Muscle layer of duodenum (tissue), 2 donors: ENCODE results near the gene CCDC102B.

Experiments
- H3K27ac ChIP-seq: one replicate; pipeline ENCODE4 v1.7.0; 2013; ENCODE audit warnings: mild to moderate bottlenecking, low read length
- H3K27me3 ChIP-seq: one replicate; pipeline ENCODE4 v1.7.0; 2013; ENCODE audit warnings: low read depth, mild to moderate bottlenecking, control low read depth, low read length
- H3K36me3 ChIP-seq, 2 donors: one replicate each; pipeline ENCODE4 v1.7.0; 2013; ENCODE audit warnings: low read length in 2 of 2, control low read depth in 1 of 2, mild to moderate bottlenecking in 1 of 2; ENCODE audit not compliant: insufficient read depth in 2 of 2, control insufficient read depth in 1 of 2
- H3K4me1 ChIP-seq, 2 donors: one replicate each; pipeline ENCODE4 v1.7.0; 2013; ENCODE audit warnings: low read length in 2 of 2, mild to moderate bottlenecking in 2 of 2, control low read depth in 1 of 2, moderate library complexity in 1 of 2; ENCODE audit not compliant: insufficient read depth in 2 of 2, control insufficient read depth in 1 of 2
- H3K4me3 ChIP-seq, 2 donors: one replicate each; pipeline ENCODE4 v1.7.0; 2013; ENCODE audit warnings: low read length in 2 of 2, low read depth in 1 of 2, mild to moderate bottlenecking in 1 of 2
- H3K9me3 ChIP-seq, 2 donors: one replicate each; pipeline ENCODE4 v1.7.0; 2013; ENCODE audit warnings: low read length in 2 of 2, control low read depth in 1 of 2, mild to moderate bottlenecking in 1 of 2; ENCODE audit not compliant: control insufficient read depth in 1 of 2
- donor health status: healthy.

Gene CCDC102B

DNA sequence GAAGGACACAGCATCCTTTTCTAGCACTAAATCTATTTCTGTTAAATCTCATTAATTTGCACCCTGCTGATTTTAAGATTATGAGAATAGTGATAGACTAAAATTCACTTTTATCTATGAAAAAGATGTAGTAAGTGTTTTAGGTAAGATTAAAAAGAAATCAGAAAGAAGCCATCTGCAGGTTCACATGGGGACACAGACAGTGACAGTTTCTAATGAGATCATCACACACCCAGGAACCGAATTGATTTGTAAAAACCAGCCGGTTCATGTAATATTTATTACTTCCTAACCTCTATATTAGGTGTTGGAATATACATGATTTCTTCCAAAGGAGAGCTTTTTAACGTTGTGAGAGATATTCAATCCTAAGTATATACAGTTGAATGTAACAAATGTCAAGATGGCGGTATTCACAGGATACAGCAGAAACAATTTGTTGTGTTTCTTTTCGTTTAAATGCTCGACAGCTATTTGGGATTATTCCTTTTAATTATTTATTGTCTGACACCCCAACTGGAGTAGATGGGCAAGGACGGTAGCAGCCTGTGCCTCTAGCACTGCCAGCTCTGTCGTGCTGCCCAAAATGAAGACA lies 223.4 kb downstream of the CCDC102B start:
- Histone ChIP-seq H3K9me3 (no peaks in the 10 kb centered on the region), H3K27ac (no peak overlapping the region), H3K27me3 (no peaks in the 10 kb centered on the region), H3K4me1 (no peaks in the 10 kb centered on the region), H3K4me3 (no peak overlapping the region), H3K36me3 (no peaks in the 10 kb centered on the region)

- H3K27ac ChIP-seq, result no peak overlapping the region
- no peaks in the 10 kb centered on the region for H3K27me3 ChIP-seq
- no peaks in the 10 kb centered on the region for H3K36me3 ChIP-seq
- H3K4me1 ChIP-seq, result no peaks in the 10 kb centered on the region
- no peaks in the 10 kb centered on the region for H3K9me3 ChIP-seq
- H3K4me3 ChIP-seq, result no peak overlapping the region
These were observed 224.5 kb downstream of the CCDC102B start for GRCh38 chr18:69022426-69022825.

- no peak overlapping the region for H3K27ac ChIP-seq
- no peaks in the 10 kb centered on the region for H3K36me3 ChIP-seq
These were observed 233.7 kb downstream of the CCDC102B start for GRCh38 chr18:69031571-69031970.

DNA sequence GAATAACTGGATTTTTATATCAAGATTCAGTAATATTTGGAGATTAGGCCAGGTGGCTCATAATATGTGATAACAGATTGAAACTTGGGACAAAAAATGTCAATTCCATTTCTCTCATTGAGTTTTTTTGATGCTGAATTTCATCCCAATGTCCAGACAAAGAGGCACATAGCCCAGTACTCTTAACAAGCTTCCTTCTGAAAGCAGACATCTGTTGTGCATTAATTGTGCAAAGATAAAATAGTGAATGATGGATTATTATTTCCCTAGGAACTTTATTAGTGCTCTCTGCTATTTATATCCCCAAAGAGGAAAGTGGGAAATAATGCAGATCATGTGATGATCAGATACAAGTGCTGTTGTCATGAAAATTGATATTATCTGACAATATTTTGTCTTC lies 234.1 kb downstream of the CCDC102B start:
- Histone ChIP-seq H3K36me3 (no peaks in the 10 kb centered on the region), H3K27me3 (no peaks in the 10 kb centered on the region), H3K4me3 (no peak overlapping the region), H3K9me3 (no peaks in the 10 kb centered on the region), H3K4me1 (no peaks in the 10 kb centered on the region), H3K27ac (no peak overlapping the region)

More at GRCh38 chr18:69031571-69031970, 233.7 kb downstream of the CCDC102B start:
- Histone ChIP-seq H3K4me1 (no peaks in the 10 kb centered on the region), H3K4me3 (no peak overlapping the region), H3K9me3 (no peaks in the 10 kb centered on the region), H3K27me3 (no peaks in the 10 kb centered on the region)

- Histone ChIP-seq H3K4me3 (no peak overlapping the region), H3K4me1 (no peaks in the 10 kb centered on the region), H3K36me3 (no peaks in the 10 kb centered on the region), H3K27me3 (no peaks in the 10 kb centered on the region), H3K9me3 (no peaks in the 10 kb centered on the region), H3K27ac (no peak overlapping the region)
These were observed 237.9 kb downstream of the CCDC102B start for GRCh38 chr18:69035756-69036155.

DNA sequence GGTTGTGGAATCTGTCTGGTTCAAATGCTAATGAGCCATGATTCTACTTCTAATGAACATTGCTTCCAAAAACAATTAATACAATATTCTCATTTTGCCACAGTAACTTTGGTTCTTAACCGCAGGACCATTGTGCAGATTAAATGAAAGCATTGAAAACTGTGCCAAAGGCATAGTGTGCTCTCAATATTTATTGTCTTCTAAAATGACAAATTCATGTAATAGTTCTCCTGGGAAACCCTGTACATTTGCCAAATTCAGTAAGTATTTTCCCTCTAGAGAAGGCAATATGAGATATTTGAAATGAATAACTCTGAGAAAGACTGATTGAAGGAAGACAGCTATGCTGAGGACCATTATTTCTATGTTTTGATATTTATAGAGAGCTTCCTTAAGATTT lies 246.3 kb downstream of the CCDC102B start:
- H3K36me3 ChIP-seq, result no peaks in the 10 kb centered on the region
- no peak overlapping the region for H3K27ac ChIP-seq
- no peaks in the 10 kb centered on the region for H3K27me3 ChIP-seq
- no peaks in the 10 kb centered on the region for H3K9me3 ChIP-seq
- no peak overlapping the region for H3K4me3 ChIP-seq
- H3K4me1 ChIP-seq, result no peaks in the 10 kb centered on the region

DNA sequence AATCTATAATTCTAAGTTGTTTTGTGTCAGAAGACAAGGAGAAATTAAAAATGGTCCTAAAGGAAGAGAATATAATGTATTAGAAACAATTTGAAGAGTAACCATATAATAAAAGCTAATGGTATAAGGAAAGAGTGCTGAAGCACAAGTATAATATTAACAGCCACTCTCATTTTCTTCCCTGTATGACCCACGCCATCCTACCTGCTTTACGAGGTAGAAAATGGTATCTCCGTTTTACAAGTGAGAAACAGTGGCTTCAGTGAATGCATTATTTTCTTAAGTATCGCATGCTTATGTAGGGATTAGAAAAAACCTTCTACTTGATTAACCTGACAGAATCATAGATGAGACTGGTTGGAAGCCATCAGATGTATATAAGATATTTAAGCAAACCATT lies 266.2 kb downstream of the CCDC102B start:
- no peak overlapping the region for H3K27ac ChIP-seq
- no peaks in the 10 kb centered on the region for H3K27me3 ChIP-seq
- H3K4me3 ChIP-seq, result no peak overlapping the region
- H3K9me3 ChIP-seq, result no peaks in the 10 kb centered on the region
- H3K4me1 ChIP-seq, result no peaks in the 10 kb centered on the region
- H3K36me3 ChIP-seq, result no peaks in the 10 kb centered on the region

DNA sequence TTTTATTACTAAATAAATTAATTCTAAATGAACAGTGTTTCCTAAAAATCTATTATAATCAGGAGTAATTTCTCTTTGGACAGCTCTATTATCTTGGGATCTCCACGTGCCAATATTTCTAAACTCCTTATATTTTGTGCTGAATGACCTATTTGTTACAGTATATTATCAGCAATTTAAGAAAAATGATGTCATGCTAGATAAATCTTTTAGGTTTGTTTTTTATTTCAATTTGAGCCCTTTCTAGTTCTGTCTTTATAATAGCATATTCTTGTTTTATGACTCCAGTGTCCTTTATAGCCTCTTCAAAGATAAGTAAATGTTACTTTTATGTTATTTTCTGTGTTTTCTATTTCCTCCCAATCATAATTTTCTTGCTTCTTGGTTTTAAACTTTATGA lies 269.2 kb downstream of the CCDC102B start:
- H3K4me1 ChIP-seq, result no peaks in the 10 kb centered on the region
- no peak overlapping the region for H3K27ac ChIP-seq
- H3K27me3 ChIP-seq, result no peaks in the 10 kb centered on the region
- no peaks in the 10 kb centered on the region for H3K36me3 ChIP-seq
- no peaks in the 10 kb centered on the region for H3K9me3 ChIP-seq
- no peak overlapping the region for H3K4me3 ChIP-seq

GRCh38 chr18:69071680-69072079 lies 273.8 kb downstream of the CCDC102B start:
- Histone ChIP-seq H3K36me3 (no peaks in the 10 kb centered on the region), H3K4me1 (no peaks in the 10 kb centered on the region), H3K27me3 (no peaks in the 10 kb centered on the region), H3K4me3 (no peak overlapping the region), H3K9me3 (no peaks in the 10 kb centered on the region), H3K27ac (no peak overlapping the region)

DNA sequence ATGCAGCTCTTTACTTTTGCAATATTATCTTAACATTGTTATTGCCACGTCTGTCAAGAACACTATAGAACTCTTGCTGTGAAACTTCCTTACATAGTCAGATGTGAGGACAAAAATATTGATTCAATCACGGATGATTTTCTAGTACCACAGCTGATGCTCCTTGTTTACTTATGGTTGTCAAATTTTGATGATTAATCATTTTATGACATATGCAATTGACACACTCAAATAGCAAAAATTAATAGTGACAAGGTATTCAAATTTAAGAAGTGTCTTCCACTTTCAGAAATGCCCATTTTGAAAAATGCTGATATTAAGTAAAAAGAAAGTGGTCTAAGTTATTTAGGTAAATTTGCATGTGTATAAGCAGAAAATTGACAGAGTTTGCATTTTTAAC lies 284.0 kb downstream of the CCDC102B start:
- Histone ChIP-seq H3K27ac (no peak overlapping the region), H3K9me3 (no peaks in the 10 kb centered on the region), H3K36me3 (no peaks in the 10 kb centered on the region), H3K4me1 (no peaks in the 10 kb centered on the region), H3K27me3 (no peaks in the 10 kb centered on the region), H3K4me3 (no peak overlapping the region)

GRCh38 chr18:69082499-69082898 lies 284.6 kb downstream of the CCDC102B start:
- no peaks in the 10 kb centered on the region for H3K9me3 ChIP-seq
- no peaks in the 10 kb centered on the region for H3K36me3 ChIP-seq
- H3K27ac ChIP-seq, result no peak overlapping the region
- H3K4me1 ChIP-seq, result no peaks in the 10 kb centered on the region
- H3K27me3 ChIP-seq, result no peaks in the 10 kb centered on the region
- H3K4me3 ChIP-seq, result no peak overlapping the region

GRCh38 chr18:69085951-69086350 lies 288.1 kb downstream of the CCDC102B start:
- Histone ChIP-seq H3K27ac (no peak overlapping the region), H3K9me3 (no peaks in the 10 kb centered on the region), H3K4me3 (no peak overlapping the region), H3K27me3 (no peaks in the 10 kb centered on the region), H3K36me3 (no peaks in the 10 kb centered on the region), H3K4me1 (no peaks in the 10 kb centered on the region)
